Astrocyte of the cerebellum (primary cell): Measurements from ENCODE around the gene TMEM63B.

Experiments used
- DNase-seq: peaks from one replicate; pipeline ENCODE4 v3.0.0-alpha.2; 2011; ENCODE audit warnings: low read depth
- H3K4me3 ChIP-seq: 2 replicates; pipeline ENCODE4 v1.5.1; 2011; ENCODE audit warnings: mild to moderate bottlenecking, low read depth, low read length, moderate library complexity
- CTCF ChIP-seq: IDR thresholded peaks from 2 replicates; pipeline ENCODE4 v1.5.1; 2012; ENCODE audit warnings: low read length, low read depth, moderate library complexity, mild to moderate bottlenecking; ENCODE audit errors: missing control alignments
- in situ Hi-C: cut with HindIII; loops from 2 replicates; pipeline ENCODE4 v1.10.0; 2017; ENCODE audit warnings: low sequenced_read_pairs

Gene TMEM63B

GRCh38 chr6:44110005-44110676 is 17.2 kb upstream of the TMEM63B start:
- H3K4me3 ChIP-seq = no peak overlapping the region
- TF ChIP-seq CTCF = no peak
- in situ Hi-C loops = no loop called here
- no peak for DNase-seq

GRCh38 chr6:44110966-44111365 is 16.4 kb upstream of the TMEM63B start:
- in situ Hi-C loops = no loop called here

GRCh38 chr6:44111434-44112417 is 15.6 kb upstream of the TMEM63B start:
- TF ChIP-seq CTCF = no peak
- no peak overlapping the region for H3K4me3 ChIP-seq
- in situ Hi-C loops = no loop called here
- no peak for DNase-seq

More at GRCh38 chr6:44110966-44111365, 16.4 kb upstream of the TMEM63B start:
- H3K4me3 ChIP-seq = no peak overlapping the region
- no peak for TF ChIP-seq CTCF
- DNase-seq = no peak

GRCh38 chr6:44113414-44113813 is 13.9 kb upstream of the TMEM63B start:
- no peak for DNase-seq
- in situ Hi-C loops = no loop called here
- peak; percentile 32 for TF ChIP-seq CTCF
- H3K4me3 ChIP-seq = no peak overlapping the region

GRCh38 chr6:44115866-44116265 is 11.5 kb upstream of the TMEM63B start:
- TF ChIP-seq CTCF = no peak
- DNase-seq = peak; percentile 53
- H3K4me3 ChIP-seq = no peak overlapping the region
- in situ Hi-C loops = no loop called here

- no peak overlapping the region for H3K4me3 ChIP-seq
- in situ Hi-C loops = no loop called here
- no peak for TF ChIP-seq CTCF
- DNase-seq = peak; percentile 62
These were observed 10.5 kb upstream of the TMEM63B start for GRCh38 chr6:44116641-44117382.
